Measurements from ENCODE around the gene LEPR. TPM values are rescaled to one million over a fixed set of nuclear protein-coding genes. Genes with fewer than 3 reads are reported as not detected.

Gene LEPR
- total and polyA plus RNA-seq, 12 donors = 3.8 to 16.2 (median 6.8) TPM

DNA sequence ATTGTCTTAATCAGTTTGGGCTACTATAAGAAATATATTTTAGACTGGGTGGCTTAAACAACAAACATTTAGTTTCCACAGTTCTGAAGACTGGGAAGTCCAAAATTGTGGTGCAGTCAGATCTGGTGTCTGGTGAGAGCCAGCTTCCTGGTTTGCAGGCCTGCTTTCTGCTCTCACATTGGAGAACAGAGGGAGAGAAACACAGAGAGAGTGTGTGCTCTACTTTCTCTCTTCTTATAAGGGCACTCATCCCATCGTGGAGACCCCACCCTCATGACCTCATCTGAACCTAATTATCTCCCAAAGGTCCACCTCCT lies 4.1 kb downstream of the LEPR start:
- TF ChIP-seq POLR2A (IDR thresholded peaks at IDR 0.05) = no peak
- TF ChIP-seq, protein P1, sequence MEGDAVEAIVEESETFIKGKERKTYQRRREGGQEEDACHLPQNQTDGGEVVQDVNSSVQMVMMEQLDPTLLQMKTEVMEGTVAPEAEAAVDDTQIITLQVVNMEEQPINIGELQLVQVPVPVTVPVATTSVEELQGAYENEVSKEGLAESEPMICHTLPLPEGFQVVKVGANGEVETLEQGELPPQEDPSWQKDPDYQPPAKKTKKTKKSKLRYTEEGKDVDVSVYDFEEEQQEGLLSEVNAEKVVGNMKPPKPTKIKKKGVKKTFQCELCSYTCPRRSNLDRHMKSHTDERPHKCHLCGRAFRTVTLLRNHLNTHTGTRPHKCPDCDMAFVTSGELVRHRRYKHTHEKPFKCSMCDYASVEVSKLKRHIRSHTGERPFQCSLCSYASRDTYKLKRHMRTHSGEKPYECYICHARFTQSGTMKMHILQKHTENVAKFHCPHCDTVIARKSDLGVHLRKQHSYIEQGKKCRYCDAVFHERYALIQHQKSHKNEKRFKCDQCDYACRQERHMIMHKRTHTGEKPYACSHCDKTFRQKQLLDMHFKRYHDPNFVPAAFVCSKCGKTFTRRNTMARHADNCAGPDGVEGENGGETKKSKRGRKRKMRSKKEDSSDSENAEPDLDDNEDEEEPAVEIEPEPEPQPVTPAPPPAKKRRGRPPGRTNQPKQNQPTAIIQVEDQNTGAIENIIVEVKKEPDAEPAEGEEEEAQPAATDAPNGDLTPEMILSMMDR (IDR thresholded peaks at IDR 0.05) = no peak
- H3K4me1 ChIP-seq (replicated peaks in 1 of 2) = peaks cover 22 to 44% of the 10 kb centered on the region in 2 donors
- H3K27me3 ChIP-seq = no peaks in the 10 kb centered on the region

DNA sequence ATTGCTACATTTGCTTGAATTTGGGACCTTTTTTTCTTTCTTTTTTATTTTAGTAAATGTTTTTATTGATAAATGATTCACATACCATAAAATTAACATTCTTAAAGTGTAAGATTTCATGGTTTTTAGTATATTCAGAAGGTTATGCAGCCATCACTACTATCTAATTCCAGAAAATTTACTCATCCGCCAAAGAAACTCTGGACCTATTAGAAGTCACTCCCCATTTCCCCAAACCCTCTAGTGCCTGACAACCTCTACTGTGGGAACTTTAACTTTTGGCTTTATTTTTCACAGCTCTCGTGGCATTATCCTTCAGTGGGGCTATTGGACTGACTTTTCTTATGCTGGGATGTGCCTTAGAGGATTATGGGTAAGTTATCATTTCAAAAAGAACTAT lies 4.5 kb downstream of the LEPR start:
- 92 to 100% (median 95%) methylated on average over 2 of the region's 2 CpGs for WGBS, 4 donors
- Histone ChIP-seq H3K4me1 (replicated peaks in 1 of 2) (peaks cover 27 to 48% of the 10 kb centered on the region in 2 donors), H3K27me3 (no peaks in the 10 kb centered on the region), H3K36me3 (replicated peaks in 1 of 2) (peaks cover 0 to 29% of the 10 kb centered on the region in 2 donors), H3K27ac (peak overlapping the region in 3 of 5 donors; percentile 70 to 100 (median 99)), H3K4me3 (no peak overlapping the region), H3K9me3 (replicated peaks in 1 of 3) (no peaks in the 10 kb centered on the region)
- DNase-seq = no peak
- intact Hi-C loops (cut with DNase I) = loop anchor here in 1 of 2 donors (10.0 kb wide), 1 partner anchor 170 kb away; no protein-coding TSS in a partner anchor
- no peak for TF ChIP-seq POLR2A (IDR thresholded peaks at IDR 0.05)

More for the DNA sequence above, 4.1 kb downstream of the LEPR start:
- Histone ChIP-seq H3K36me3 (replicated peaks in 1 of 2) (peaks cover 0 to 29% of the 10 kb centered on the region in 2 donors), H3K9me3 (replicated peaks in 1 of 3) (no peaks in the 10 kb centered on the region), H3K4me3 (no peak overlapping the region), H3K27ac (peak overlapping the region; percentile 69 to 100 (median 99))
- no peak for DNase-seq
- WGBS, 4 donors = 58 to 77% (median 76%) methylated on average over 1 of the region's 1 CpG
- intact Hi-C loops (cut with DNase I) = loop anchor here in 1 of 2 donors (10.0 kb wide), 1 partner anchor 170 kb away; no protein-coding TSS in a partner anchor

DNA sequence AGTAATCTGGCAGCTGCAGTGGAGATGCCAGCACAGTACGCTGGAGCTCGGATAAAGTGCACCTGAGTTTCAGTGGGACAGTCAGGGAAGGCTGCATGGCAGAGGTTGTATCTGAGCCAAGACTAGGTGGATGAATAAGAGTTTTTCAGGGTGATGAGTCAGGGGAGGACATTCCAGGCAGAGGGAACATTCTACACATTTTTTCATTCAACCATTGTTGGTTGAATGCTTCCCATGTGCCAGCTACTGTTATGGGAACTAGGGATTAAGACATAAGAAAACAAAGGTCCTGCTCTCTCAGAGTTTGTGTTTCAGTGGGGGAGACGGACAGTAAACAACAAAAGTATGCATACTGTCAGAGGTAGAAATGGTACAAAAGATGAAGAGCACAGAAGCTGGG lies 5.2 kb downstream of the LEPR start:
- no peaks in the 10 kb centered on the region for H3K27me3 ChIP-seq
- peak overlapping the region in 2 of 5 donors; percentile 16 to 56 for H3K27ac ChIP-seq
- DNase-seq = no peak
- intact Hi-C loops (cut with DNase I) = loop anchor here in 1 of 2 donors (10.0 kb wide), 1 partner anchor 171 kb away; no protein-coding TSS in a partner anchor
- no peaks in the 10 kb centered on the region for H3K9me3 ChIP-seq (replicated peaks in 1 of 3)
- 92 to 95% (median 95%) methylated on average over 3 of the region's 3 CpGs for WGBS, 4 donors
- H3K4me1 ChIP-seq (replicated peaks in 1 of 2) = peaks cover 34 to 55% of the 10 kb centered on the region in 2 donors
- peaks cover 0 to 29% of the 10 kb centered on the region in 2 donors for H3K36me3 ChIP-seq (replicated peaks in 1 of 2)
- TF ChIP-seq, protein P1 (IDR thresholded peaks at IDR 0.05) = no peak
- TF ChIP-seq POLR2A (IDR thresholded peaks at IDR 0.05) = no peak
- H3K4me3 ChIP-seq = no peak overlapping the region

DNA sequence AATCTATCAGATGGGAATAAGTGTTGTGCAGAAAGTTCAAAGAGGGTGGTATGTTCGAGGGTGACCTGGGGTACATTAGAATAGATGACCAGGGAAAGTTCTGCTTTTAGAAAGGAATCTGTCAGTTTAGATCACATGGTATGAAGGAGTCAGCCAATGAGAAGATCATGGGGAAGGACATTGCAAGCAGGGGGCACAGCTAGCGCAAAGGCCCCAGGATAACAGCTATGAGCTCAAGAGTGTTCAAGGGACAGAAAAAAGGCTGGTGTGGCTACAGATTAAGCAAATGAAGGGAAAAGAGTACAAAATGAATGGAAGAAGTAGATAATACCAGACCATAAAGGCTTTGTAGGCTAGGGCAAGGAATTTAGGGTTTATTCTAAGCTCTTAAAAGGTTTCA lies 8.6 kb downstream of the LEPR start:
- H3K36me3 ChIP-seq (replicated peaks in 1 of 2) = peaks cover 0 to 45% of the 10 kb centered on the region in 2 donors
- H3K4me1 ChIP-seq (replicated peaks in 1 of 2) = peaks cover 19 to 42% of the 10 kb centered on the region in 2 donors
- DNase-seq = no peak
- no peaks in the 10 kb centered on the region for H3K27me3 ChIP-seq
- no peaks in the 10 kb centered on the region for H3K9me3 ChIP-seq (replicated peaks in 1 of 3)
- WGBS, 4 donors = 87 to 96% (median 93%) methylated on average over 2 of the region's 2 CpGs
- TF ChIP-seq POLR2A (IDR thresholded peaks at IDR 0.05) = no peak
- TF ChIP-seq, protein P1 (IDR thresholded peaks at IDR 0.05) = no peak
- peak overlapping the region in 4 of 5 donors; percentile 25 to 85 (median 66) for H3K27ac ChIP-seq
- H3K4me3 ChIP-seq = no peak overlapping the region
- intact Hi-C loops (cut with DNase I) = loop anchor here in 1 of 2 donors (10.0 kb wide), 1 partner anchor 174 kb away; no protein-coding TSS in a partner anchor

DNA sequence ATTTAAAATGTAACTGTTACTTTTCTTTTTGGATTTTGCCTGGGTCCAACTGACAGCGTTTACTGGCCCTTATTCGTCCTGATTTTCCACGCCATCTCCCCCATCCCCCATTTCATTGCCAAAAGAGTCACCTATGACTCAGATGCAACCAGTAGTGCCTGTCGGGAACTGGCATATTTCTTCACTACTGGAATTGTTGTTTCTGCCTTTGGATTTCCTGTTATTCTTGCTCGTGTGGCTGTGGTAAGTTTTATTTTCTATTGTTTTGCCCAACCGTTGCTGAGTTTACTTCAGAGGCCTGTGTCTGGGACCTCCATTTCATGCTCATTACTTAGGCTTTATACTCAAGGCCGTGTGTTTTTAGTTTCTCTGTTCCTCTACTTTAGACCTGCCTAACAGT lies 9.3 kb downstream of the LEPR start:
- H3K4me1 ChIP-seq (replicated peaks in 1 of 2) = peaks cover 14 to 36% of the 10 kb centered on the region in 2 donors
- intact Hi-C loops (cut with DNase I) = loop anchor here in 1 of 2 donors (10.0 kb wide), 2 partner anchors 175 to 255 kb away; no protein-coding TSS in a partner anchor
- peak overlapping the region; percentile 52 to 85 (median 69) for H3K27ac ChIP-seq
- peak overlapping the region in 1 of 4 donors; percentile 21 for H3K4me3 ChIP-seq
- TF ChIP-seq POLR2A (IDR thresholded peaks at IDR 0.05) = peak in 1 of 2 donors; percentile 41
- TF ChIP-seq, protein P1 (IDR thresholded peaks at IDR 0.05) = no peak
- H3K9me3 ChIP-seq (replicated peaks in 1 of 3) = no peaks in the 10 kb centered on the region
- H3K36me3 ChIP-seq (replicated peaks in 1 of 2) = peaks cover 0 to 50% of the 10 kb centered on the region in 2 donors
- peak; percentile 43 to 77 (median 71) for DNase-seq
- H3K27me3 ChIP-seq = no peaks in the 10 kb centered on the region
- WGBS, 4 donors = 22 to 31% (median 23%) methylated on average over 7 of the region's 7 CpGs

All from adrenal gland (tissue), 12 donors.